ENCODE results near the gene ZBTB44.

Gene ZBTB44

GRCh38 chr11:130213143-130213978 is 101.4 kb downstream of the ZBTB44 start:
- peak; percentile 48 for DNase-seq

- no peak for DNase-seq
Observed at GRCh38 chr11:130212431-130212961, 102.2 kb downstream of the ZBTB44 start.

- DNase-seq, result no peak
Observed at GRCh38 chr11:130211781-130212401, 102.8 kb downstream of the ZBTB44 start.

GRCh38 chr11:130211144-130211543 is 103.6 kb downstream of the ZBTB44 start:
- DNase-seq, result no peak

GRCh38 chr11:130209954-130210854 is 104.5 kb downstream of the ZBTB44 start:
- DNase-seq, result no peak

GRCh38 chr11:130209128-130209932 is 105.4 kb downstream of the ZBTB44 start:
- no peak for DNase-seq

- DNase-seq, result no peak
Observed at GRCh38 chr11:130208241-130209127, 106.2 kb downstream of the ZBTB44 start.

GRCh38 chr11:130206141-130206540 is 108.6 kb downstream of the ZBTB44 start:
- no peak for DNase-seq

- no peak for DNase-seq
Observed at GRCh38 chr11:130204703-130205095, 110.0 kb downstream of the ZBTB44 start.

- no peak for DNase-seq
Observed at GRCh38 chr11:130203766-130204702, 110.7 kb downstream of the ZBTB44 start.

- DNase-seq, result no peak
Observed at GRCh38 chr11:130202818-130203689, 111.7 kb downstream of the ZBTB44 start.

- no peak for DNase-seq
Observed at GRCh38 chr11:130202009-130202817, 112.5 kb downstream of the ZBTB44 start.

- DNase-seq, result no peak
Observed at GRCh38 chr11:130201026-130201425, 113.7 kb downstream of the ZBTB44 start.

- DNase-seq, result no peak
Observed at GRCh38 chr11:130199792-130200191, 114.9 kb downstream of the ZBTB44 start.

GRCh38 chr11:130198964-130199363 is 115.8 kb downstream of the ZBTB44 start:
- no peak for DNase-seq

- no peak for DNase-seq
Observed at GRCh38 chr11:130198292-130198691, 116.4 kb downstream of the ZBTB44 start.

GRCh38 chr11:130197386-130198035 is 117.2 kb downstream of the ZBTB44 start:
- no peak for DNase-seq
